MM.1S (cell line): ENCODE measurements around the gene TRIP6.
A peak's percentile ranks its signal among the peaks of the same experiment; 100 is the strongest.

Source experiments
- DNase-seq: peaks from one replicate; pipeline ENCODE4 v3.0.0-alpha.2; 2015
- H2AFZ ChIP-seq: fragments of 300-600 bp; sonication (generic); 2 replicates; pipeline ENCODE4 v1.6.0; 2016; ENCODE audit warnings: antibody characterized with exemption, low read length
- H3F3A ChIP-seq: fragments of 300-600 bp; sonication (generic); 2 replicates; pipeline ENCODE4 v1.6.1; 2016; ENCODE audit warnings: mild to moderate bottlenecking, antibody characterized with exemption, low read length, moderate library complexity, mixed read lengths; ENCODE audit not compliant: insufficient read depth
- H3K27ac ChIP-seq: fragments of 300-600 bp; sonication (generic); 2 replicates; pipeline ENCODE4 v1.5.1; 2016; ENCODE audit warnings: mild to moderate bottlenecking, low read length
- H3K27me3 ChIP-seq: fragments of 300-600 bp; sonication (generic); replicated peaks from 2 replicates; pipeline ENCODE4 v1.6.0; 2016; ENCODE audit warnings: low read length; ENCODE audit not compliant: insufficient read depth
- H3K36me3 ChIP-seq: fragments of 300-600 bp; sonication (generic); replicated peaks from 2 replicates; pipeline ENCODE4 v1.6.1; 2016; ENCODE audit warnings: mild to moderate bottlenecking, low read length, mixed read lengths; ENCODE audit not compliant: insufficient read depth
- H3K4me1 ChIP-seq: fragments of 300-600 bp; sonication (generic); 2 replicates; pipeline ENCODE4 v1.6.1; 2016; ENCODE audit warnings: low read length, mixed read lengths
- H3K4me2 ChIP-seq: fragments of 300-600 bp; sonication (generic); 2 replicates; pipeline ENCODE4 v1.6.0; 2016; ENCODE audit warnings: low read depth, low read length
- H3K4me3 ChIP-seq: fragments of 300-600 bp; sonication (generic); 2 replicates; pipeline ENCODE4 v1.5.1; 2016; ENCODE audit warnings: low read length, mixed read lengths
- H3K79me2 ChIP-seq: fragments of 300-600 bp; sonication (generic); 2 replicates; pipeline ENCODE4 v1.6.1; 2016; ENCODE audit warnings: mixed run types, low read length, mixed read lengths
- H3K9ac ChIP-seq: fragments of 300-600 bp; sonication (generic); 2 replicates; pipeline ENCODE4 v1.6.1; 2016; ENCODE audit warnings: low read length, mixed read lengths
- H3K9me2 ChIP-seq: fragments of 300-600 bp; sonication (generic); replicated peaks from 2 replicates; pipeline ENCODE4 v1.6.1; 2016; ENCODE audit warnings: mild to moderate bottlenecking, low read length, mixed read lengths; ENCODE audit not compliant: insufficient read depth
- H3K9me3 ChIP-seq: fragments of 300-600 bp; sonication (generic); replicated peaks from 2 replicates; pipeline ENCODE4 v1.6.1; 2016; ENCODE audit warnings: mild to moderate bottlenecking, low read length, mixed read lengths; ENCODE audit not compliant: insufficient read depth
- H4K20me1 ChIP-seq: fragments of 300-600 bp; sonication (generic); 2 replicates; pipeline ENCODE4 v1.6.1; 2016; ENCODE audit warnings: mild to moderate bottlenecking, low read length, moderate library complexity, mixed read lengths; ENCODE audit not compliant: insufficient read depth
- EZH2 ChIP-seq: fragments of 300-600 bp; sonication (generic); optimal IDR thresholded peaks from 2 replicates; pipeline ENCODE3; 2017; ENCODE audit warnings: low read depth, mild to moderate bottlenecking, antibody characterized with exemption, low read length, mixed read lengths
- EZH2phosphoT487 ChIP-seq: fragments of 300-600 bp; sonication (generic); IDR thresholded peaks from 2 replicates; pipeline ENCODE4 v1.6.1; 2018; ENCODE audit warnings: antibody characterized with exemption, low read length
- TF ChIP-seq, protein P1 (sequence below): fragments of 300-600 bp; sonication (generic); IDR thresholded peaks from 2 replicates; pipeline ENCODE4 v1.5.1; 2016; ENCODE audit warnings: antibody characterized with exemption, low read length, mixed read lengths

Gene TRIP6

GRCh38 chr7:100893318-100893895 lies 26.2 kb downstream of the TRIP6 start:
- H3K27ac ChIP-seq = no peak overlapping the region
- peaks cover 76% of the 10 kb centered on the region for H3K27me3 ChIP-seq
- H3K9me2 ChIP-seq = no peaks in the 10 kb centered on the region
- no peak for DNase-seq
- peaks cover 9% of the 10 kb centered on the region for H3K79me2 ChIP-seq
- H3K4me1 ChIP-seq = peaks cover 10% of the 10 kb centered on the region
- H3K4me3 ChIP-seq = no peak overlapping the region
- TF ChIP-seq, protein P1, sequence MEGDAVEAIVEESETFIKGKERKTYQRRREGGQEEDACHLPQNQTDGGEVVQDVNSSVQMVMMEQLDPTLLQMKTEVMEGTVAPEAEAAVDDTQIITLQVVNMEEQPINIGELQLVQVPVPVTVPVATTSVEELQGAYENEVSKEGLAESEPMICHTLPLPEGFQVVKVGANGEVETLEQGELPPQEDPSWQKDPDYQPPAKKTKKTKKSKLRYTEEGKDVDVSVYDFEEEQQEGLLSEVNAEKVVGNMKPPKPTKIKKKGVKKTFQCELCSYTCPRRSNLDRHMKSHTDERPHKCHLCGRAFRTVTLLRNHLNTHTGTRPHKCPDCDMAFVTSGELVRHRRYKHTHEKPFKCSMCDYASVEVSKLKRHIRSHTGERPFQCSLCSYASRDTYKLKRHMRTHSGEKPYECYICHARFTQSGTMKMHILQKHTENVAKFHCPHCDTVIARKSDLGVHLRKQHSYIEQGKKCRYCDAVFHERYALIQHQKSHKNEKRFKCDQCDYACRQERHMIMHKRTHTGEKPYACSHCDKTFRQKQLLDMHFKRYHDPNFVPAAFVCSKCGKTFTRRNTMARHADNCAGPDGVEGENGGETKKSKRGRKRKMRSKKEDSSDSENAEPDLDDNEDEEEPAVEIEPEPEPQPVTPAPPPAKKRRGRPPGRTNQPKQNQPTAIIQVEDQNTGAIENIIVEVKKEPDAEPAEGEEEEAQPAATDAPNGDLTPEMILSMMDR = no peak
- TF ChIP-seq EZH2 (no peak), EZH2phosphoT487 (no peak)
- H3K9ac ChIP-seq = no peak overlapping the region
- H3F3A ChIP-seq = no peaks in the 10 kb centered on the region
- 0 out of 2 replicates have a peak, but pooled peaks cover 3% of the 10 kb centered on the region for H3K36me3 ChIP-seq
- H3K9me3 ChIP-seq = no peaks in the 10 kb centered on the region
- H3K4me2 ChIP-seq = no peak overlapping the region
- H4K20me1 ChIP-seq = no peaks in the 10 kb centered on the region
- H2AFZ ChIP-seq = no peak overlapping the region

DNA sequence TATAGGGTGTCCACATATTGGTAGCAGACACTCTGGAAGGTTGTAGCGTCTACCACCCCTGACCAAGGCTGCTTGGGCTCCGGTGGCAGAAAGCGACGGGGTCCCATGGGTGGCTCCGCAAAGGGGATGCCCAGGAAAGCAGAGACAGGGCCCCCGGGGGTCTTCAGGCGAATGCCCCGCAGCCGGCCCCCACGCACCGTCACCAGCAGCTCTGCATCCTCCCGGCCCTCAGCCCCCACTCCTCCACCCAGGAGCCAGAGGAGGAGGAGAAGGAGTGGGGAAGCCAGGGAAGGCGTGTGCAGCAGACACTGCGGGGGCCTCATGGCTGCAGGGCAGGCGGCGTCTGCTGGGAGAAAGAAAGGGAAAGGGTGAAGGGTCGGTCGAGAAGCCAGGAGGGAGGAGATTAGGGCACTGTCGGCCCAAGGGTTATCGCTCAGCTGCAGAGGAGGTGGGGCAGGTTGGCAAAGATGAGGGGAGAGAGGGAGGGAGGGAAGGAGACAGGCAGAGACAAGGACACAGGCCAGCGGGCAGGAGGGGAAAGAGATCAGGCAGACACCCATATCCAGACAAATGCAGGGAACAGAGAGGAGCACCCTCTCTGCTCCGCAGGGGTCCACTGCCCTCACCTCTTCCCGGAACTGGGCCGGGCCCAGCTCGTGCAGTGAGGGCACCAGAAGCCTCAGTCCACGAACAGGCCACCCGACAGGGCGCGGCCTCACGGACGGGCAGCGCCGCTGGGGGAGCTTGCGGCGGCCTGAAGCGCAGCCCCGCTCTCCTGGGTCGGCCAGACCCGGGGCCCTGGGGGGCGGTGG lies 26.9 kb downstream of the TRIP6 start:
- Histone ChIP-seq H3F3A (no peaks in the 10 kb centered on the region), H3K36me3 (no peaks in the 10 kb centered on the region), H3K4me1 (peaks cover 5% of the 10 kb centered on the region; the same call in 1 of the 2 replicates), H2AFZ (no peak overlapping the region), H3K4me3 (no peak overlapping the region), H3K9ac (no peak overlapping the region), H4K20me1 (no peaks in the 10 kb centered on the region), H3K79me2 (peaks cover 2% of the 10 kb centered on the region), H3K27me3 (peaks cover 76% of the 10 kb centered on the region), H3K9me3 (no peaks in the 10 kb centered on the region), H3K9me2 (no peaks in the 10 kb centered on the region), H3K27ac (no peak overlapping the region), H3K4me2 (no peak overlapping the region)
- TF ChIP-seq EZH2phosphoT487 (no peak), EZH2 (no peak)
- TF ChIP-seq, protein P1 = no peak
- DNase-seq = no peak

- no peaks in the 10 kb centered on the region for H4K20me1 ChIP-seq
- H3K27me3 ChIP-seq = peaks cover 78% of the 10 kb centered on the region
- no peaks in the 10 kb centered on the region for H3K9me2 ChIP-seq
- peak overlapping the region; percentile 63 for H3K4me2 ChIP-seq
- H2AFZ ChIP-seq = peak overlapping the region; percentile 35; the same call in 1 of the 2 replicates
- H3K9ac ChIP-seq = no peak overlapping the region
- TF ChIP-seq EZH2phosphoT487 = no peak
- TF ChIP-seq, protein P1 = peak; percentile 69
- peak; percentile 95 for TF ChIP-seq EZH2
- H3K36me3 ChIP-seq = no peaks in the 10 kb centered on the region
- H3K27ac ChIP-seq = no peak overlapping the region
- no peaks in the 10 kb centered on the region for H3F3A ChIP-seq
- H3K4me1 ChIP-seq = 0 out of 2 replicates have a peak, but pooled peaks cover 4% of the 10 kb centered on the region
- H3K79me2 ChIP-seq = no peaks in the 10 kb centered on the region
- H3K4me3 ChIP-seq = 0 out of 2 replicates have a peak overlapping the region, but pooled peaks have one; percentile 17
- no peak for DNase-seq
- no peaks in the 10 kb centered on the region for H3K9me3 ChIP-seq
These were observed 27.9 kb downstream of the TRIP6 start for GRCh38 chr7:100894860-100895700.
